PC-3 (cell line): ENCODE results near the gene CRAMP1.

Experiments used
- CTCF ChIP-seq: fragments of 300-600 bp; sonication (generic); conservative IDR thresholded peaks from 2 replicates; pipeline ENCODE4 v1.5.1; 2017; ENCODE audit warnings: antibody characterized with exemption, low read depth, mild to moderate bottlenecking, low read length
- EZH2 ChIP-seq: fragments of 300-600 bp; sonication (generic); IDR thresholded peaks from one replicate; pipeline ENCODE4 v1.6.1; 2017; ENCODE audit warnings: antibody characterized with exemption, mild to moderate bottlenecking, low read length; ENCODE audit not compliant: unreplicated experiment
- EZH2phosphoT487 ChIP-seq: fragments of 300-600 bp; sonication (generic); IDR thresholded peaks from 2 replicates; pipeline ENCODE4 v1.6.1; 2018; ENCODE audit warnings: mild to moderate bottlenecking, antibody characterized with exemption, low read length, borderline replicate concordance

DNA sequence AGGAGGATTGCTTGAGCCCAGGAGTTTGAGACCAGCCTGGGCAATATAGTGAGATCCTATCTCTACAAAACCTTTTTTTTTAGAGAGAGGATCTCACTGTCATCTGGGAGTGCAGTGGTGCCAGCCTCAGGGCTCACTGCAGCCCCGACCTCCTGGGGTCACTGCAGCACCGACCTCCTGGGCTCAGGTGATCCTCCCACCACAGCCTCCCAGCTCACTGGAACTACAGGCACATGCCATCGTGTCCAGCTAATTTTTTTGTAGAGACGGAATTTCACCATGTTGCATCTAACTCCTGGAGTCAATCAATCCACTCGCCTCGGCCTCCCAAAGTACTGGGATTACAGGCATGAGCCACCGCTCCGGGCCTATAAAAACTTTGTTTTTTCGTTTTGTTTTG, 109.2 kb downstream of the CRAMP1 start:
- TF ChIP-seq CTCF (no peak), EZH2 (no peak), EZH2phosphoT487 (no peak)
